Skeletal muscle cell (primary cell): ENCODE data around the gene DEF6.

Experiments used
- DNase-seq: peaks from one replicate; pipeline ENCODE4 v3.0.0-alpha.2; 2010; ENCODE audit warnings: low read depth
- H3K4me3 ChIP-seq: 2 replicates; pipeline ENCODE4 v1.5.1; 2011; ENCODE audit warnings: low read depth, mild to moderate bottlenecking, control low read depth, low read length, moderate library complexity

Gene DEF6

GRCh38 chr6:35297601-35298481, at the start of gene DEF6:
Gene DEF6 (plus strand): TSS chr6:35297818. CDS start chr6:35297857, 39 bp downstream.
- H3K4me3 ChIP-seq: peak within 1 kb of the TSS; percentile 44
- DNase-seq: peak; percentile 66

- no peak overlapping the region for H3K4me3 ChIP-seq
- no peak for DNase-seq
Observed at GRCh38 chr6:35248300-35248699, 49.3 kb upstream of the DEF6 start.

GRCh38 chr6:35248965-35249364, 48.7 kb upstream of the DEF6 start:
- no peak for DNase-seq
- no peak overlapping the region for H3K4me3 ChIP-seq

- DNase-seq: no peak
- H3K4me3 ChIP-seq: no peak overlapping the region
Observed at GRCh38 chr6:35251949-35252348, 45.7 kb upstream of the DEF6 start.

GRCh38 chr6:35253249-35253648, 44.4 kb upstream of the DEF6 start:
- DNase-seq: no peak
- H3K4me3 ChIP-seq: no peak overlapping the region

- peak overlapping the region; percentile 90 for H3K4me3 ChIP-seq
- DNase-seq: no peak
Observed at GRCh38 chr6:35258336-35258735, 39.3 kb upstream of the DEF6 start.

GRCh38 chr6:35258858-35259193, 38.8 kb upstream of the DEF6 start:
- peak; percentile 22 for DNase-seq
- peak overlapping the region; percentile 90 for H3K4me3 ChIP-seq

GRCh38 chr6:35259194-35259947, 38.2 kb upstream of the DEF6 start, which contains the start of gene ZNF76:
Gene ZNF76 (plus strand): TSS chr6:35259735. CDS start chr6:35281152, 21,417 bp downstream.
- DNase-seq: peak; percentile 83
- H3K4me3 ChIP-seq: peak within 1 kb of the TSS; percentile 90

GRCh38 chr6:35259948-35260590, 37.5 kb upstream of the DEF6 start:
- peak overlapping the region; percentile 90 for H3K4me3 ChIP-seq
- DNase-seq: no peak

GRCh38 chr6:35260591-35261570, 36.7 kb upstream of the DEF6 start:
- H3K4me3 ChIP-seq: peak overlapping the region; percentile 90
- DNase-seq: no peak

- DNase-seq: no peak
- no peak overlapping the region for H3K4me3 ChIP-seq
Observed at GRCh38 chr6:35262596-35262995, 35.0 kb upstream of the DEF6 start.

- DNase-seq: no peak
- no peak overlapping the region for H3K4me3 ChIP-seq
Observed at GRCh38 chr6:35264550-35265274, 32.9 kb upstream of the DEF6 start.

GRCh38 chr6:35265523-35265922, 32.1 kb upstream of the DEF6 start:
- no peak overlapping the region for H3K4me3 ChIP-seq
- DNase-seq: no peak

GRCh38 chr6:35267446-35267845, 30.2 kb upstream of the DEF6 start:
- H3K4me3 ChIP-seq: no peak overlapping the region
- no peak for DNase-seq

- DNase-seq: no peak
Observed at GRCh38 chr6:35267897-35268296, 29.7 kb upstream of the DEF6 start.

GRCh38 chr6:35272005-35272404, 25.6 kb upstream of the DEF6 start:
- DNase-seq: no peak

More at GRCh38 chr6:35267897-35268296, 29.7 kb upstream of the DEF6 start:
- H3K4me3 ChIP-seq: no peak overlapping the region

GRCh38 chr6:35273822-35274559, 23.6 kb upstream of the DEF6 start:
- H3K4me3 ChIP-seq: no peak overlapping the region
- no peak for DNase-seq

More at GRCh38 chr6:35272005-35272404, 25.6 kb upstream of the DEF6 start:
- H3K4me3 ChIP-seq: no peak overlapping the region
